ENCODE measurements around the gene SLAMF7. TPM values are rescaled to one million over a fixed set of nuclear protein-coding genes. Genes with fewer than 3 reads are reported as not detected.
"Not testable (repeated sequence)": the region's sequence is repeated elsewhere in the genome, so short reads cannot be mapped to it uniquely, and the experiment has no call there.

SLAMF7 gene
- total RNA-seq, 1 donor from 2014 or later, result not detected

DNA sequence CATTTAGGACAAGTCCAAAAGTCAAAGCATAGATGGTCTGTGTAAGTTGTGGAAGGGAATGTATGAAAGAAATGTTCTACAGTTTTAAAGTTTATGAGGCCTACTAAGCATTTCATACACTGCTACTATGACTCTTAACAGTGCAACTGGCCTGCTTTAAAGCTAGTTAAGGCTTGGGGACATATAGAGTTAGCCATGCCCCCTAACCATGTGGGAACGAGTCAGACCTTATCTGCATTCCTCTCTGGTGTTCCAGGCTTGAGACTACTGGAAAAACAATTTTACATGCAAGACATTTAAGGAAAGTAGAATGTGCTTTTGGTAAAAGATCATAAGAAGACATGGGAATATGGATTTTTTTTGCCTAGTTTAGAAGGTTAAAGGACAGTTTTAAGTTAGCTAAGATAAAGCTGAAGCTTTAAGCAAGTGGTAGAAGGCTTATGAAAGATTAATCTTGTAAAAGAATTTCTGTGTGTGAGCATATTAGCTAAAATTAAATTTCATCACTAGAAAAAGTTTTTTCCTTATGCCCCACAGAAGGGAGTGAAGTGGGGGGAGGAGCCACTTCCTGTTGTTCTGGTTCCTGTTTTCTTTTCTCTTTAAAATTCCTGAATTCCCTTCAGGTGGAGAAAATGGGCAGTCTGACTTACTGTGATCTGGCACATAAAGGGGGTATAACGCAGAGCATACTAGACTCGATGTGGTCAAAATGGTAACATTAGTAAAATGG, 18.5 kb upstream of the SLAMF7 start:
- no peak for DNase-seq (ENCODE audit: low read depth in 2 of 2)

DNA sequence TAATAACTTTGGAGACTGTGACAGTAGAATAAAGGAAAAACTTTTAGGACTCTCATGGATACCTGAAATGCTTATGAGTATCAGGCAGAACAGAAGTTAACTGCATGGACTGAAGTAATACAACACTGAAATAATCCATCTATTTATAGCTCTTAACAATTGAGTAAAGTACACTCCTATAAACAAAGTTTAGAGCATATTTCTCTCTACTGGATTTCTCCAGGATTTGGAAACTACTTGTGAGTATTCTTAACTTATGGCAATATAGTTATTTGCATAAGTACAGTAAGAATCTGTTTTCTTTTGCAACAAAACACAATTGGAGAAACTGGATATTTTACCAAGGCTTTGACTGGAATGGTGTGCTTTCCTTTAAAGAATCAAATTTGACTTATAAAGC, 17.6 kb upstream of the SLAMF7 start:
- DNase-seq (ENCODE audit: low read depth in 2 of 2), result no peak

DNA sequence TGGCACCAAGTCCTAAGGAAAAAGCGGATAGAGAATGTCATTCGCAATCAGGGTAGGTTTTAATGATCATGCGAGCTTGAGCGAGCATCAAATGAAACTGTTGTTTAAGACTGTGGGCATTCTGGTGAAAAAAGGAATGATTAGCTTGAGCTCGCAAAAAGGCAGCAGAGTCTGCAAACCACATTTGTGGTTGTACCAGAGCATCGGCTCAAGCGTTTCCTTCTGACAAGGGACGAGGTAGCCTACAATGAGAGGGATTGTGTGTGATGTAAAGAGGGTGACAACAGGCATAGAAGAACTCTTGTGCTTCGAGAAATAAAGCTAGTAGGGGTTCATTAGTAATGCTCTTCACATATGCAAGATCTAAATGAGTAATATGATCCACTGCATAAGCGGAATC, 16.3 kb upstream of the SLAMF7 start:
- no peak for DNase-seq (ENCODE audit: low read depth in 2 of 2)

DNA sequence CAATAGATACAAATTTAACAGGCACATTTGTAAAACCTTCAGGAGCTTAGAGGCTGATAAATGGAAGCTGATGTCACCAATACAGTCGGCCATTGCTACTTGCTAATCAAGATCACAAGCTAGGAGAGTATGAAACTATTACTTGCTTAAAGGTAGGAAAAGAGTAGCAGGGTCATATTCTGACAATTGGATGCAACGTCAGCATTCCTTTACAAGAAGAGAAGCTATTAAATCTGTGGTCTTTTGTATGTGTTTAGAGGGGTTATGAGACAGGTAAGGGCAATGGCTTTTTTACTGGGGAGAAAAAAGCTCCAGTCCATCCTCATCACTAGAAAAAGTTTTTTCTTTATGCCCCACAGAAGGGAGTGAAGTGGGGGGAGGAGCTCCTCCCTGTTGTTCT, 15.7 kb upstream of the SLAMF7 start:
- no peak for DNase-seq (ENCODE audit: low read depth in 2 of 2)

DNA sequence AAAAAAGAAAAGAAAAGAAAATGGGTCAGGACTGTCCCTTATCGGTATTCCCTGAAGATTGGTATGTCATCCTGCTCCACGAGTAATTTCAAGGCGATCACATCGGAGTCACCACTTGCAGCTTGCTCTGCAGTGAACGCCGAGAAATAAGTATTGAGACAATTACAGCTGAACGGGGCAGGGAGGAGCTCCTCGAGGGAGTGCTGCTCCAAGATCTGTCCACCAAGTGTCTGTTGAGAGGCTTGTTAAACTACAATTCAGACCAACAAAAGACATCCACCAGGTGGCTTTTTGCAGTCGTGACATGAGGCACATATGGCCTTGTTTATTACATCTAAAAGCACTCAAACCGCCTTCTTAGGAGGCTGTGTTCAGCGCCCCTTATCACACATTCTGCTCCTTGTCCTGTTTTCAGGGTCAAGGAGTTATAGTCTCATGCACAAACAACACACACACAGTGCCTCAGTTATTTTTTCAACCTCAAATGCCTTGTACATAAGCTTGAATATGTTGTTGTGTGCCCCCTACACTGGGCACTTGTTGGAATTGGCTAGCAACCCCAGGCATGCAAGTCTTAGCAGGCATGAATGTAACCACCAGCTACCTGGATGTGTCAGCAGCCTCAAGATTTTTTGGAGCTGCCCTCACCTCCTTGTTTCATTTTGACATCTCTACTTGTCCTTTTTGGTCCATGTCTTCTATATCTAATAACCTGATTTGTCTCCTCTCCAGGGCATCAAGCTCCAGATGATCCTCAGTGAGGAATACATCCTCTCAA, 14.4 kb upstream of the SLAMF7 start:
- DNase-seq (ENCODE audit: low read depth in 2 of 2), result no peak

DNA sequence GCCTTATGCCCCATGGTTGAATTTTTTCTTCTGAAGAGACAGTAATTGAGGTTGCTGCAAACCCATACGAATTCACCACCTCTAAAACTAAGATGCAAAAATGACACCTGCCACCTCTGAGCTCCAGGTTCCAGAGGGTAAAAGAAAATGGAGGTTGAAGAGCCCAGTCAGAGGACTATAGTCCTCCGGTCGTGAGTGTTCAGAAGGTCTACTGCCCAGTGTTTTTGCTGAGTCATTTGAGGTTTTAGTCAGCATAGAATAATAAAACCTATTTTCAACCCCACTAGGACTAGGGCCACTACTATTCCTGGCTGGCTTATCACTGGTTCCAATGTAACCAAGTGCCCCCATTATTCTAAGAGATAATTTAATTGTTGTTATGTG, 12.9 kb upstream of the SLAMF7 start:
- no peak for DNase-seq (ENCODE audit: low read depth in 2 of 2)

DNA sequence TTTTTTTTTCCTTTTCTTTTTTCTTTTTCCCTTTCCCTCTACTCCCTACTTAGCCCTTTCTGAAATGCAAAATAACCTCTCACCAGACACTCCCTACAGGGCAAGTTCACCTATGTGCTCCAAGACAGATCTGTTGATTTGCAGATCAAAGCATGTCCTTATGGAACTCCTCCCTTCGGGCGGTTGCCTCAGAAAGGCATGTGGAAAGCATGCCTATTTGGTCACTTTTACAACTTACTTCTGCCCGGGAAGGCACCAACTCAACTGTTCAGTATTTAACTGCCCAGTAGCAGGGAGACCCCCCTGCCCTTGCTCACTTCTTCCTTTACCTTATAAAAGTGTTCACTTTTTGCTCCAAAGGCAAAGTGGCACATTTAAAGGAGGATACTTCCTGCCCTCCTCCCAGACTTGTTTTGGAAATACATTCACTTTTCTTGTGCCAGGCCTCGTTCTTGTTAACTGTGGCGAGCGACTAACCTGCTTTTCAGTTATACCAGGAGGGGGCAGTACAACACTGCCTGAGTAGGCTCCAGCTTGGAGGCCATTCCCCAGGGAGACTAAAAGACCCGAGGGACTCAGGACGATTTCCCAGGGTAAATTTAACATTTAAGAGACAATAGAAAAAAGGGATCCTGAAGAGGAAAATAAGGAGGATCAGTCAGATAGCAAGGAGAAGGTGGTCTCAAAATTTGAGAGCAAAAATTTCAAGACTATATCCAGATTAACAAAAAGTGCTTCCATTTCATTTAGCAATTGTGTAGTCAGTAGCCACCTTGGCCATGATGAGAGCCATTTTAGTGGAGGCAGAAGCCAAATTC, 12.3 kb upstream of the SLAMF7 start:
- DNase-seq (ENCODE audit: low read depth in 2 of 2), result peak; percentile 74 to 76

DNA sequence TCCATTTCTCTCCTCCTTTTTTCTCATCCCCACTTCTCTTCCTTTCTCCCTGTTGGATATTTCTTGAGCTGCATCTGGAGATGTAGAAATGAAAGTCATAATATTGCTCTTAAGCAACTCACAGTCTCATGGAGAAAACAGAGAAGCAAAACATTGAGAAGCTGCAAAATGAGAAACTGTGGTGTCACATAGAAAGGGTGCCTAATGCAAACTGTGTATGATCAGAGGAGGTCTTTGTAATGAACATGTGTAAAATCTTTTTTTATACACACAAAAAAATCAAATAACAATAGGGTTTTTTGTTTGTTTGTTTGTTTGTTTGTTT, 11.8 kb upstream of the SLAMF7 start:
- DNase-seq (ENCODE audit: low read depth in 2 of 2), result no peak

DNA sequence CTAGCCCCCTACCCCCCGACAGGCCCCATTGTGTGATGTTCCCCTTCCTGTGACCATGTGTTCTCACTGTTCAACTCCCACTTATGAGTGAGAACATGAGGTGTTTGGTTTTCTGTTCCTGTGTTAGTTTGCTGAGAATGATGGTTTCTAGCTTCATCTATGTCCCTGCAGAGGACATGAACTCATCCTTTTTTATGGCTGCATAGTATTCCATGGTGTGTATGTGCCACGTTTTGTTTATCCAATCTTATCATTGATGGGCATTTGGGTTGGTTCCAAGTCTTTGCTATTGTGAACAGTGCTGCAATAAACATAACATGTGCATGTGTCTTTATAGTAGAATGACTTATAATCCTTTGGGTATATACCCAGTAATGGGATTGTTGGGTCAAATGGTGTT, 7.5 kb upstream of the SLAMF7 start:
- DNase-seq (ENCODE audit: low read depth in 2 of 2), result not testable (repeated sequence)

DNA sequence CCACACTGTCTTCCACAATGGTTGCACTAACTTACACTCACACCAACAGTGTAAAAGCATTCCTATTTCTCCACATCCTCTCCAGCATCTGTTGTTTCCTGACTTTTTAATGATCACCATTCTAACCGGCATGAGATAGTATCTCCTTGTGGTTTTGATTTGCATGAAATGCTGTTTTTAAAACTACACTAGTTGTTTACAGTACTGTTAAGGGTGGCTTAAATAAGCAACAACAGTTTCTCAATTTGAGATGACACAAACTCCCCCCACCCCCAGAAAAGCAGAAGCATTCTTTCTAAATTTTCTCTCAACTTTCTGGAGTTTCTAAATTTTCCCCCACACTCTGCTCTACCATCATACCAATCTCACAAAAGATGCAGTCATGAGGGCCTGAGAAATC, 7.1 kb upstream of the SLAMF7 start:
- DNase-seq (ENCODE audit: low read depth in 2 of 2), result no peak

DNA sequence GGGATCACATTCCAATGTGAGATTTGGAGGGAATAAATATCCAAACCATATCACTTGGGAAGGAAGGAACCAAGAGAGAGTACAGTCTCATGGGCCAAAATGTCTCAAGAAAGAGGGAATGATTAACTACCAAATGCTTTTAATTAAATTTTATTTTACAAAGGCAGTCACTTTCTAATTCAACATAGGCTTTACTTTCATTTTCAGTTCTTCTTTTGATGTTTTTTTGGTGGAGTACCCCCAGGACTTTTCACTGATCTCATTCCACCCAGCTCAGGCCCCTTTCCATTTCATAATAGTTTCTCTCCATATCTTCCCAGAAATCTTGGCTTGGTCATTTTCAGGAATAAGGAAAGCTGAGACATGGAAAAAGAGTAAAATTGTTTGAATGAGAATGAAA, 5.1 kb upstream of the SLAMF7 start:
- no peak for DNase-seq (ENCODE audit: low read depth in 2 of 2)

DNA sequence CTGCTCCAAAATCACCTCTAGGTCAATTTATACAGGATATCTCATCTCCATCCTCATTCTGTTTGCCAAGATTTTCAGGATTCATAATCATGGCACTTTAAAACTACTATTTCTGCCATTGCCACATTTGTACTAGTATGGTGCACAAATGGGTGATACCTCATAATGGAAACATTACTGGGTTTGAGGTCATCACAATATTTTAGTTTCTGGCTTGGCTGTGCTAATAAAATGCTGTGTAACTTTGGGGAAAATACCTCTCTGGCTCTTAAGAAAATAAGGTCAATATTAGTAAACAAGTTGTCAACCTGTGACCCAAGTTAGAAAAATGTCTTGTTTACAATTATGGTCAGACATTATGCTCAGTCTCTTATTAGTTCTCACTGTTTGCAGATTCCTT, 4.7 kb upstream of the SLAMF7 start:
- no peak for DNase-seq (ENCODE audit: low read depth in 2 of 2)

DNA sequence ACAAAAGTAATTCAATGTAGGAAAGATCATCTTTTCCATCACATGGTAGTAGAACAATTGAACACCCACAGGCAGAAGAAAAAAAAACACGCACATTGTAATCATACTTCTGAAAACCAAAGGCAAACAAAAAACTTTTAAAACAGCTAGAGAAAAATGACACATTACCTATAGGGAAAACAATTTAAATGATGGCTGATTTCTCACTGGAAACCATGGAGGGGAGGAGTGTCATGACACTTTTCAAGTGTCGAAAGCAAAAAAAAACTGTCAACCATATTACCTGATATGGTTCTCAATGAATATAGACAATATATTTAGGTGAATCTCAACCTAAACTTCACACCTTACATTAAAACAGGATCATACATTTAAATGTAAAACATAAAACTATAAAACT, 776 bp upstream of the SLAMF7 start:
- DNase-seq (ENCODE audit: low read depth in 2 of 2), result no peak

DNA sequence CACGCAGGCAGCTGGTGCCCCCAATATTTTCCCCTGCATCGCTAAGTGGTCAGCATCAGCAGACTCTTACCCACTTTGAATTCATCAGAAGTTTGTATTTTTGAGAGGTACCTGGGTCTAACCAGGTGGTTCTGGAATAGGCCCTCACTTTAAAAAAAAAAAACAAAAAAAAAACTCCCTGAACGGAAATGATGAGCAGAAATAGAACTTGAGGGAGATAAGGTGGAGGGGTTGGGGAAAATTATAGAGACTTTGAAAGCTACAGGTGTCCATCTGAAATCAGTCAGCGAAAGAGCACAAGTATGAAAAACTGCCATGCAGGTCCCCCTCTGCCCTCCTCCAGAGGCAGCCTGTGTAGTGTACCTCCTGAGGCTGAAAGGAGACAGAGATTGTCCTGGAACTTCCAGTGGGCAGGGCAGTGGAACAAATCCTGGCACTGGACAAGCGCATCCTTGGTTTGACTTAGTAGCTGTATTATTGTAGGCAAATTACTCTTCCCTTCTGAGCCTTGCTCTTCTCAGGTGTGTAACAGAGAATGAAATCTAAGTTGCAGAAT, 1.2 kb downstream of the SLAMF7 start:
- no peak for DNase-seq (ENCODE audit: low read depth in 2 of 2)

DNA sequence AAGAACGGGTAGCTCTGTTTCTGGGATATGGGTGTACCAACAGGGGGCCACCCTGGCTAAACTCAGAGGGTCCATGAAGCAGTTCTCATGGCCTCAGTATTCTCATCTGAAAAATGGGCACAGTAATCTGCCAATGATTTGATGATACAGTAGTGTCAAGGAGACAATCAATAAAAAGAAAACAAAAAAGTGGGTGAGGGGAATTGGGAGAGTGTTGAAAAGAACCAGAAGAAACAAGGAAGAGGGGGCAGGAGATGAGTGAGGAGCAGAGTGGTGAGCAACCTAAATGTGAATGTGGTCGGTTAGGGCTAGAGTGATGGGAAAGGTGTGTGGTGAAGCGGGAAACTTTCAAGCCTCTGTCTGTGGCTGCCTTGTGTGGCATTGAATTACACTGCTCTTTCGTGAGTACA, 2.0 kb downstream of the SLAMF7 start:
- DNase-seq (ENCODE audit: low read depth in 2 of 2), result no peak

DNA sequence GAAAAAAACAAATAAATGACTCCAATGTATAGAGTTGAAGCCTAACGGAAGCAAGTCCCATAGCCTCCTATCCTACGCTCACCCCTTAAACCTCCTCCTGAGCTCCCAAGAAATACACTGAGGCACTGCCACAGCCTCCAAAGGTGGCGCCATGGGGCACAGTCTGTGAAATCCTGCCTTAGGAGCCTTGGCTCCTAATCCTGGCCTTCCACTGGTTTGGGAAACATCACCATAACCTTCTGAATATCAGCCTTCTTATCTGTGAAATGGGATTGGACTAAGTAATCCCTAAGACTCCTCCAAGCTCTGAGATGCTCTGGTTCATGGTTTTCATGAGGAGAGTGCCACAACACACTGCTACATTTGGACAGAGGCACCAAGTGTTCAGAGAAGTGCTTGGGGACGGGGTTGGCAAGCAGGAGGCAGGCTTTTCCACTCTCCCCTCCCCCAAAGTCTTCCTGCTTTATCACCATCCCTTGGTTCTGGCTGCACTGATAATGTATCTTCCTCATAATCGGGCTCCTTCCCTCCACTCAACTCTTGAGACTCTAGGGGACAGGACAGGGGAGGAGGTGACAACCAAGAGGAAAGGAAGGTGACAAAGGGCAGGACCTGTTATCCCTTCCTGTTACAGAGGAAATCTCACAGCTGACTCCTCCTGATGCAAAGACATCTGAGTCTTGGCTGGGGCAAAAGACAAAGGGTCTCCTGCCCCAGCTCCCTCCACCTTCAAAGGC, 2.7 kb downstream of the SLAMF7 start:
- DNase-seq (ENCODE audit: low read depth in 2 of 2), result no peak

DNA sequence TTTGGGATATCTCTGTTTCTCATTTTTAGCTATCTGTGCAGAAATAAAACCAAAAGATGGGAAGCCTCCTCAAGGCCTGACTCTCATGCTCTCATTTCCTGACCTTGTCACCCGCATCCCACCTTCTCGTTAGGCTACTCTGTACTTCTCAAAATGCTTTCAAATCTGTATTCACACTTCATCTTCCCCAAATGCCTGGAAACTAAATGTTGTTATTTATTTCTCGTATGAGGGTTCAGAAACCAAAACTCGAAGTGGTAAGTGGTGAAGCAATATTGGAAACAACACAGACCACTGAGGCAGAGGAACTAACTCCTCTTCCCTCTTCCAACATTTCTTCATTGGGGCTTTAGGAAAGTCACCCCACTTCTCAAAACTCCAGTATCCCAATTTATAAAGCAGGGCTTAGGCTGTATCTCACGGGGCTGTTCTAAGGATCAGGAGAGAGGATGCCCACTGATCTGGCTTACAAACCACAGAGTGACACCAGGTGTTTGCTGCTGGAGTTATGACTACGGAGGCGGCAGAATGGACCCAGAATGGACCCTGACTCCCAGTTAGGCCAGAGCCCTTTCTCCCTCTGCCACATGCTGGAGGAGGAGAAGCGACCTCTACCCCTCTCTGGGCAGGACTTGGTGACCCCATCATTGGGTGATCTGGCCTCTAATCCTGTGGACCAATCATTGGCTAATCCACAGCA, 3.5 kb downstream of the SLAMF7 start:
- DNase-seq (ENCODE audit: low read depth in 2 of 2), result no peak

DNA sequence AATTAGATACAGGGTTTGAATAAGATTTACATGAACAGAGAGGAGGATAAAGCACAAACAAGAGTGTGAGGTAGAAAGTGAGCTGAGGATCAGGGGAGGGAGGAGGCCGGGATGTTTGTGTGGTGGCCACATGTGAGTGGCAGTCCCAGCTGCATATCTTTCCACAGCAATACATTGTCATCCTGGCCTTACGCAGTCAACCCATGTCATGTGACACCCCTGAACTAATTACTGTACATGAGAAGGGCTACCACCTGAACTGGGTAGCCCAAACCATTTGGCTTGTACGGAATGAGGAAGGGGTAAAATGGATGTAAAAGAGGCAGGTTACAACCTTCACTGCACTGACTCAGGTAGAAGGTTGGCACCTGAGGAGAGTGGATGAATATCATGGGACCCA, 4.2 kb downstream of the SLAMF7 start:
- no peak for DNase-seq (ENCODE audit: low read depth in 2 of 2)

DNA sequence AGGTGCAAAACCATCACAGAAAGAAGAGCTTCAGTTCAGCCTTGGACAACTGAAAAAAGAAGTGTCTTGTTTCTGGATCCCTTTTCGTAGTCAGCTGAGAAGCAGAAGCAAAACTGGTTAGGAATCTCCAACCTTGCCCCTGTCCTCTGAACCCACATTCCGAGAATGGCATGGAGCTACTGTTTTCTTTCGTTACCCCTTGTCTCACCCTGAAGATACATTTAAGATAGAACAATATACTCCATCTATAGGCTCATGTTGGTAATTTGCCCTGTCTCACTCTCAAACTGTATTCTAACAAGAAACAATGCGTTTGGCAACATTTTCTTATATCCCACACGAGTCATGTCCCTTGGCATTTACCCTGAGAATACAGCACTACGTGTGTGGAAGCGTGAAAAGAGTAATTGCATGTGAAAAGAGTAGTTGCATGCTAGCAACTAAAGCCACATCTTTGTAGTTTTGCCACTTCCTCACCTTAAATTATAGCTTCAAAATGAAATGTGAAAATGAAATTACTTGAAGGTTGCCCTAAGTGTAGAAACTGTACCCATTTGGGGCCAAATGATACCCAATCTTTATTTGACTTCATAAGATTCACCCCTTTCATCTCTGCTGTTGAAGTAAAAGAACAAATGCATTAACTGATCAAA, 5.3 kb downstream of the SLAMF7 start:
- no peak for DNase-seq (ENCODE audit: low read depth in 2 of 2)

DNA sequence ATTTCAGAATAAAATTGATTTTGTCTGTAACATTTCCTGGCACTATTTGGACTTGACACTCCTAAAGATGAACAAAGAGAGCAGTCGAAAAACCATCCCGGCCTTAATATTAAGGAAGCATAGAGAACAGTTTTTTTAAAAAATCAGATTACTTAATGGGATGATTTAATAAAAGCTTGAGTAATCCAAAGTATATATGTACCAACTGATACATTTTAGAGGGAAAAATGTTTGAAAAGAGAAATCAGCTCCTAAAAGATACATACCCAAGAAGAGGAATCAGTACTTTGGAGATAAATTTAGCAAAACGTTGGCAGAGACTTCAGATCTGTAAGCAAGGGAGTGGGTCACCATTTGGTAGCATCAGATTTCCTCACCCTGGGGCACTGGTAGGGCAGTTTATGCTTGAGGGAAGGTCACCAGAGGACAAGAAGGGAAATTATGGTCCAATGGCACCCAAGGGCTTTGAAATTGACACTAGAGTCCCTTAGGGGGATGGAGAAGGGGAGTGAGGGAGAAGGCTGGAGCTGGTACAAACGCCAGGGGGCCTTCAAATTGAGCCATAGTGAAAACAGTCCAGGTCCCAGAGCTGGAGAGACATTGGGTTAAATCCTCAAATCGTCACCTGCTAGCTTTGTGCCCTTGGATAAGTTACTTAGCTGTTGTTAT, 5.9 kb downstream of the SLAMF7 start:
- no peak for DNase-seq (ENCODE audit: low read depth in 2 of 2)

Measured in lung microvascular endothelial cell (primary cell).